Fibroblast of lung (primary cell): Measurements from ENCODE around the gene CIC.

Experiments
- EZH2 ChIP-seq: IDR thresholded peaks from 2 replicates; pipeline ENCODE4 v1.5.1; 2012; ENCODE audit warnings: low read length, control low read depth, mild to moderate bottlenecking; ENCODE audit errors: missing control alignments
- TF ChIP-seq, protein P1 (sequence below), 2 donors: IDR thresholded peaks in 1 of 2; conservative IDR thresholded peaks in 1 of 2; 1 replicate in 1 of 2; 2 replicates in 1 of 2; pipeline ENCODE4 v1.5.1; 2011 to 2012; ENCODE audit warnings: low read length in 2 of 2, control low read depth in 1 of 2, inconsistent platforms in 1 of 2, low read depth in 1 of 2, mild to moderate bottlenecking in 1 of 2

DNA sequence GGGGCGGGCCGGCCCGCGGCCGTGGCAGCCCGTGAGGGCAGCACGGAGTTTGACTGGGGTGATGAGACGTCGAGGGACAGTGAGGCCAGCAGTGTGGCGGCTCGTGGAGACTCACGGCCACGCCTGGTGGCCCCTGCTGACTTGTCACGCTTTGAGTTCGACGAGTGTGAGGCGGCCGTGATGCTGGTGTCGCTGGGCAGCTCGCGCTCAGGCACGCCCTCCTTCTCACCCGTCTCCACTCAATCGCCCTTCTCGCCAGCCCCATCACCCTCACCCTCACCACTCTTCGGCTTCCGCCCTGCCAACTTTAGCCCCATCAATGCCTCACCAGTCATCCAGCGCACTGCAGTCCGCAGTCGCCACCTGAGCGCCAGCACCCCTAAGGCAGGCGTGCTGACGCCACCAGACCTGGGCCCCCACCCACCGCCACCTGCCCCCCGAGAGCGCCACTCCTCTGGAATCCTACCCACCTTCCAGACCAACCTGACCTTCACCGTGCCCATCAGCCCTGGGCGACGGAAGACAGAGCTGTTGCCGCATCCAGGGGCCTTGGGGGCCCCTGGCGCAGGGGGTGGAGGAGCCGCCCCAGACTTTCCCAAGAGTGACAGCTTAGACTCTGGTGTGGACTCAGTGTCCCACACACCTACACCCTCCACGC lies 4.5 kb downstream of the CIC start:
- TF ChIP-seq, protein P1, sequence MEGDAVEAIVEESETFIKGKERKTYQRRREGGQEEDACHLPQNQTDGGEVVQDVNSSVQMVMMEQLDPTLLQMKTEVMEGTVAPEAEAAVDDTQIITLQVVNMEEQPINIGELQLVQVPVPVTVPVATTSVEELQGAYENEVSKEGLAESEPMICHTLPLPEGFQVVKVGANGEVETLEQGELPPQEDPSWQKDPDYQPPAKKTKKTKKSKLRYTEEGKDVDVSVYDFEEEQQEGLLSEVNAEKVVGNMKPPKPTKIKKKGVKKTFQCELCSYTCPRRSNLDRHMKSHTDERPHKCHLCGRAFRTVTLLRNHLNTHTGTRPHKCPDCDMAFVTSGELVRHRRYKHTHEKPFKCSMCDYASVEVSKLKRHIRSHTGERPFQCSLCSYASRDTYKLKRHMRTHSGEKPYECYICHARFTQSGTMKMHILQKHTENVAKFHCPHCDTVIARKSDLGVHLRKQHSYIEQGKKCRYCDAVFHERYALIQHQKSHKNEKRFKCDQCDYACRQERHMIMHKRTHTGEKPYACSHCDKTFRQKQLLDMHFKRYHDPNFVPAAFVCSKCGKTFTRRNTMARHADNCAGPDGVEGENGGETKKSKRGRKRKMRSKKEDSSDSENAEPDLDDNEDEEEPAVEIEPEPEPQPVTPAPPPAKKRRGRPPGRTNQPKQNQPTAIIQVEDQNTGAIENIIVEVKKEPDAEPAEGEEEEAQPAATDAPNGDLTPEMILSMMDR (conservative IDR thresholded peaks at IDR 0.05 in 1 of 2, IDR thresholded peaks at IDR 0.05 in 1 of 2; ENCODE audit: low read depth in 1 of 2, low read length in 2 of 2) = no peak
- no peak for TF ChIP-seq EZH2
